Body of pancreas (tissue), 4 donors: ENCODE data around the gene RNF149. TPM values are rescaled to one million over a fixed set of nuclear protein-coding genes. Genes with fewer than 3 reads are reported as not detected.

Source experiments
- ATAC-seq: fragments of 150-250 bp; one replicate; pipeline ENCODE4 v1.9.1; 2016
- DNase-seq, 4 donors: peaks; one replicate each; pipeline ENCODE4 v3.0.0-alpha.2; 2019
- H3K27ac ChIP-seq, 4 donors: fragments of 200-600 bp; sonication (generic); 1 replicate in 3 of 4; 2 replicates in 1 of 4; pipeline versions ENCODE4 v1.5.1 to v1.6.1; 2016 to 2019; ENCODE audit warnings: mild to moderate bottlenecking in 1 of 4, mixed read lengths in 1 of 4, moderate library complexity in 1 of 4
- H3K27me3 ChIP-seq, 2 donors: fragments of 200-600 bp; sonication (generic); one replicate each; pipeline ENCODE4 v1.6.0; 2016; ENCODE audit warnings: mild to moderate bottlenecking in 1 of 2
- H3K36me3 ChIP-seq, 2 donors: fragments of 200-600 bp; sonication (generic); replicated peaks in 1 of 2; 2 replicates each; pipeline ENCODE4 v1.5.1; 2016; ENCODE audit warnings: low read depth in 2 of 2; ENCODE audit not compliant: insufficient read depth in 1 of 2
- H3K4me1 ChIP-seq: fragments of 200-600 bp; sonication (generic); one replicate; pipeline ENCODE4 v1.6.0; 2016
- H3K4me3 ChIP-seq, 2 donors: fragments of 200-600 bp; sonication (generic); 1 replicate in 1 of 2; 2 replicates in 1 of 2; pipeline ENCODE4 v1.5.1; 2016 to 2019
- H3K9me3 ChIP-seq, 3 donors: fragments of 200-600 bp; sonication (generic); 1 replicate in 2 of 3; 2 replicates in 1 of 3; pipeline ENCODE4 v1.5.1; 2016
- POLR2A ChIP-seq, 3 donors: fragments of 450-650 bp; IDR thresholded peaks; one replicate each; pipeline ENCODE4 v1.6.1; 2016; ENCODE audit warnings: antibody characterized with exemption in 3 of 3, mild to moderate bottlenecking in 2 of 3
- WGBS, 2 donors: methylation state at CpG; one replicate each; pipeline ENCODE4 v1.1.5; 2017; 5-methylcytosine and 5-hydroxymethylcytosine counted together
- intact Hi-C: fragments of 100-400 bp; cut with DNase I; formaldehyde crosslinking; loops from one replicate; pipeline ENCODE4 v1.15.1; 2023
- total RNA-seq, 2 donors: library from RNA; depleted of rRNA; stranded (reverse); fragments of >200 nt; gene quantifications; one replicate each; pipeline ENCODE4 v1.1.0, GENCODE V29; 2016
- TF ChIP-seq, protein P1 (sequence below), 7 experiments: fragments of 450-650 bp in 4 of 7; fragments of 200-600 bp in 3 of 7; sonication (generic) in 3 of 7; IDR thresholded peaks; one replicate each; pipeline ENCODE4 v1.5.1; 2016 to 2019; ENCODE audit warnings: antibody characterized with exemption in 7 of 7

RNF149 gene
- total RNA-seq, 2 donors from 2014 or later, result 38.6 to 47.7 TPM

GRCh38 chr2:101287303-101287702 lies 21.2 kb downstream of the RNF149 start:
- Histone ChIP-seq H3K36me3 (peaks cover 12 to 29% of the 10 kb centered on the region in 2 donors), H3K4me1 (no peaks in the 10 kb centered on the region), H3K27me3 (no peaks in the 10 kb centered on the region), H3K27ac (no peak overlapping the region), H3K4me3 (no peak overlapping the region), H3K9me3 (no peaks in the 10 kb centered on the region)
- WGBS, 2 donors, result 97 to 100% methylated on average over 2 of the region's 2 CpGs
- intact Hi-C loops, result no loop called here
- DNase-seq (no peak), ATAC-seq (no peak)
- TF ChIP-seq POLR2A (IDR thresholded peaks at IDR 0.05), result no peak
- TF ChIP-seq, protein P1, sequence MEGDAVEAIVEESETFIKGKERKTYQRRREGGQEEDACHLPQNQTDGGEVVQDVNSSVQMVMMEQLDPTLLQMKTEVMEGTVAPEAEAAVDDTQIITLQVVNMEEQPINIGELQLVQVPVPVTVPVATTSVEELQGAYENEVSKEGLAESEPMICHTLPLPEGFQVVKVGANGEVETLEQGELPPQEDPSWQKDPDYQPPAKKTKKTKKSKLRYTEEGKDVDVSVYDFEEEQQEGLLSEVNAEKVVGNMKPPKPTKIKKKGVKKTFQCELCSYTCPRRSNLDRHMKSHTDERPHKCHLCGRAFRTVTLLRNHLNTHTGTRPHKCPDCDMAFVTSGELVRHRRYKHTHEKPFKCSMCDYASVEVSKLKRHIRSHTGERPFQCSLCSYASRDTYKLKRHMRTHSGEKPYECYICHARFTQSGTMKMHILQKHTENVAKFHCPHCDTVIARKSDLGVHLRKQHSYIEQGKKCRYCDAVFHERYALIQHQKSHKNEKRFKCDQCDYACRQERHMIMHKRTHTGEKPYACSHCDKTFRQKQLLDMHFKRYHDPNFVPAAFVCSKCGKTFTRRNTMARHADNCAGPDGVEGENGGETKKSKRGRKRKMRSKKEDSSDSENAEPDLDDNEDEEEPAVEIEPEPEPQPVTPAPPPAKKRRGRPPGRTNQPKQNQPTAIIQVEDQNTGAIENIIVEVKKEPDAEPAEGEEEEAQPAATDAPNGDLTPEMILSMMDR (IDR thresholded peaks at IDR 0.05), result no peak

GRCh38 chr2:101286684-101287083 lies 21.8 kb downstream of the RNF149 start:
- 93 to 99% methylated on average over 6 of the region's 6 CpGs for WGBS, 2 donors

GRCh38 chr2:101282980-101283379 lies 25.5 kb downstream of the RNF149 start:
- Histone ChIP-seq H3K27me3 (no peaks in the 10 kb centered on the region), H3K4me1 (no peaks in the 10 kb centered on the region), H3K9me3 (no peaks in the 10 kb centered on the region), H3K27ac (no peak overlapping the region), H3K4me3 (no peak overlapping the region), H3K36me3 (peaks cover 12 to 30% of the 10 kb centered on the region in 2 donors)
- TF ChIP-seq, protein P1 (IDR thresholded peaks at IDR 0.05), result no peak
- no peak for TF ChIP-seq POLR2A (IDR thresholded peaks at IDR 0.05)
- DNase-seq (no peak), ATAC-seq (no peak)
- 90 to 100% methylated on average over 3 of the region's 3 CpGs for WGBS, 2 donors
- intact Hi-C loops, result no loop called here

More at GRCh38 chr2:101286684-101287083, 21.8 kb downstream of the RNF149 start:
- TF ChIP-seq, protein P1 (IDR thresholded peaks at IDR 0.05), result no peak
- TF ChIP-seq POLR2A (IDR thresholded peaks at IDR 0.05), result no peak
- no peak overlapping the region for H3K27ac ChIP-seq
- peaks cover 12 to 27% of the 10 kb centered on the region in 2 donors for H3K36me3 ChIP-seq
- no peaks in the 10 kb centered on the region for H3K9me3 ChIP-seq
- no peaks in the 10 kb centered on the region for H3K27me3 ChIP-seq
- no peak for ATAC-seq
- intact Hi-C loops, result no loop called here
- no peak overlapping the region for H3K4me3 ChIP-seq
- no peaks in the 10 kb centered on the region for H3K4me1 ChIP-seq
- no peak for DNase-seq

GRCh38 chr2:101281482-101281881 lies 27.0 kb downstream of the RNF149 start:
- Histone ChIP-seq H3K27me3 (no peaks in the 10 kb centered on the region), H3K9me3 (no peaks in the 10 kb centered on the region), H3K36me3 (peaks cover 12 to 23% of the 10 kb centered on the region in 2 donors), H3K4me1 (peaks cover 4% of the 10 kb centered on the region), H3K4me3 (no peak overlapping the region), H3K27ac (no peak overlapping the region)
- TF ChIP-seq, protein P1 (IDR thresholded peaks at IDR 0.05), result no peak
- no peak for TF ChIP-seq POLR2A (IDR thresholded peaks at IDR 0.05)
- 97 to 98% methylated on average over 4 of the region's 4 CpGs for WGBS, 2 donors
- DNase-seq, result no peak
- intact Hi-C loops, result no loop called here
- no peak for ATAC-seq

DNA sequence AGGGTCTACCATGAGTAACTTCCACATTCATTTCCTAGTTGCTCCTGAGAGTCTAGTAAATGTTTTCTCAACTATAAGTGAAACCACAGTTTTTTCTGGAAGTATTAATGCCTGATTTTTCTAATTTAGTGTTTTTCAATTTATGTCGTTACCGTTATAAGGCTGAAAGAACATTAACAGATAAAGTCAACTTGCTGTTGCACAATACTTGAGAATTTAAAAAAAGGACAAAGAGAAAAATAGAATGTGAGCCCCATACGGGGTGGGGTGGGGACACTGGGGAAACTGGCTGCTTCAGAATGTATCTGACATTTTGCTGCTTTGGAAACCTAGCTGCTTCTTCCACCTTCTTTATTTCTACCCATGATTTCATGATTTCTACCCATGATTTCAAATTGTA lies 29.6 kb downstream of the RNF149 start:
- TF ChIP-seq, protein P1 (IDR thresholded peaks at IDR 0.05), result no peak
- no peak for TF ChIP-seq POLR2A (IDR thresholded peaks at IDR 0.05)
- Histone ChIP-seq H3K4me1 (peaks cover 4% of the 10 kb centered on the region), H3K4me3 (no peak overlapping the region), H3K27ac (no peak overlapping the region), H3K27me3 (no peaks in the 10 kb centered on the region), H3K9me3 (no peaks in the 10 kb centered on the region), H3K36me3 (peaks cover 4 to 11% of the 10 kb centered on the region in 2 donors)
- DNase-seq, result no peak
- whole genome bisulfite sequencing, 2 donors, result 56 to 60% methylated on average over 3 of the region's 3 CpGs
- intact Hi-C loops, result no loop called here
- no peak for ATAC-seq
